Renal cortex interstitium (tissue), 11 donors: Measurements from ENCODE around the gene IL25. TPM values are rescaled to one million over a fixed set of nuclear protein-coding genes. Genes with fewer than 3 reads are reported as not detected.

Experiments used
- DNase-seq, 11 donors: peaks; one replicate each; pipeline ENCODE4 v3.0.0-alpha.2; 2013; ENCODE audit warnings: low read depth in 9 of 11, low spot score in 4 of 11; ENCODE audit errors: extremely low read depth in 1 of 11
- polyA plus RNA-seq, 3 donors: library from polyadenylated mRNA; unstranded; fragments of 120-200 nt; gene quantifications; one replicate each; pipeline ENCODE4 v1.2.1, GENCODE V29; 2013; ENCODE audit not compliant: insufficient read length in 3 of 3

Gene IL25
- polyA plus RNA-seq, 3 donors: not detected

GRCh38 chr14:23365732-23366425 is 6.7 kb upstream of the IL25 start:
- peak in 10 of 11 donors; percentile 82 to 94 (median 89) for DNase-seq

GRCh38 chr14:23366426-23366921 is 6.1 kb upstream of the IL25 start:
- DNase-seq: peak in 8 of 11 donors; percentile 59 to 87 (median 82)

DNA sequence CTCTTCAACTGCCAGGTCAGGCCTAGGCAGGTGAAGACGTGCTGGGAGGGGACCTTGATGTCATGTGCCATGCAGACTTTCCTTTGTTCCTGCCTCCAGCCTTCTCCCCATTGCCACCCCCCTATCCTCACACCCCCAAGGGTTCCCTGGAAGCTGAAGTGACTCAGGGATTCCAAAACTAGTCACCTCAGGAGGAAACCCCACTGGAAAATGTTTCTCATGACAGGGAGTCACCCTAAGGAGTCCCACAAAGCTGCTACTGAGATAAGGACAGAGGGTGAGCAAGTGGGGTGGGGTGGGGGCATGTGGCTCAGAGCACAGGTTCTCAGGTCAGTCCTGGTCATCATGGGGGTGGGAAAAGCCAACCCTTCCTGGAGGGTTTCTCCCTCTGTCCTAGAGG is 2.4 kb upstream of the IL25 start:
- no peak for DNase-seq

- no peak for DNase-seq
These were observed 744 bp upstream of the IL25 start for GRCh38 chr14:23371865-23372264.

DNA sequence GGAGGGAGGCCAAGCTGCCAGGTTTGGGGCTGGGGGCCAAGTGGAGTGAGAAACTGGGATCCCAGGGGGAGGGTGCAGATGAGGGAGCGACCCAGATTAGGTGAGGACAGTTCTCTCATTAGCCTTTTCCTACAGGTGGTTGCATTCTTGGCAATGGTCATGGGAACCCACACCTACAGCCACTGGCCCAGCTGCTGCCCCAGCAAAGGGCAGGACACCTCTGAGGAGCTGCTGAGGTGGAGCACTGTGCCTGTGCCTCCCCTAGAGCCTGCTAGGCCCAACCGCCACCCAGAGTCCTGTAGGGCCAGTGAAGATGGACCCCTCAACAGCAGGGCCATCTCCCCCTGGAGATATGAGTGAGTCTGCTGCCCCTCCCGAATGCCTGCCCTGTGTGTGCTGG is 432 bp downstream of the IL25 start:
- DNase-seq: no peak

DNA sequence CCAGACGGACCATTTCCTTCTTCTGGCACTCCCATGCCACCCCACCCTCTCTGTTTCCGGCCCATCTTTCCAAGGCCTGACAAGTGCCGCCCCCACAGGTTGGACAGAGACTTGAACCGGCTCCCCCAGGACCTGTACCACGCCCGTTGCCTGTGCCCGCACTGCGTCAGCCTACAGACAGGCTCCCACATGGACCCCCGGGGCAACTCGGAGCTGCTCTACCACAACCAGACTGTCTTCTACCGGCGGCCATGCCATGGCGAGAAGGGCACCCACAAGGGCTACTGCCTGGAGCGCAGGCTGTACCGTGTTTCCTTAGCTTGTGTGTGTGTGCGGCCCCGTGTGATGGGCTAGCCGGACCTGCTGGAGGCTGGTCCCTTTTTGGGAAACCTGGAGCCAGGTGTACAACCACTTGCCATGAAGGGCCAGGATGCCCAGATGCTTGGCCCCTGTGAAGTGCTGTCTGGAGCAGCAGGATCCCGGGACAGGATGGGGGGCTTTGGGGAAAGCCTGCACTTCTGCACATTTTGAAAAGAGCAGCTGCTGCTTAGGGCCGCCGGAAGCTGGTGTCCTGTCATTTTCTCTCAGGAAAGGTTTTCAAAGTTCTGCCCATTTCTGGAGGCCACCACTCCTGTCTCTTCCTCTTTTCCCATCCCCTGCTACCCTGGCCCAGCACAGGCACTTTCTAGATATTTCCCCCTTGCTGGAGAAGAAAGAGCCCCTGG is 3.1 kb downstream of the IL25 start:
- no peak for DNase-seq

DNA sequence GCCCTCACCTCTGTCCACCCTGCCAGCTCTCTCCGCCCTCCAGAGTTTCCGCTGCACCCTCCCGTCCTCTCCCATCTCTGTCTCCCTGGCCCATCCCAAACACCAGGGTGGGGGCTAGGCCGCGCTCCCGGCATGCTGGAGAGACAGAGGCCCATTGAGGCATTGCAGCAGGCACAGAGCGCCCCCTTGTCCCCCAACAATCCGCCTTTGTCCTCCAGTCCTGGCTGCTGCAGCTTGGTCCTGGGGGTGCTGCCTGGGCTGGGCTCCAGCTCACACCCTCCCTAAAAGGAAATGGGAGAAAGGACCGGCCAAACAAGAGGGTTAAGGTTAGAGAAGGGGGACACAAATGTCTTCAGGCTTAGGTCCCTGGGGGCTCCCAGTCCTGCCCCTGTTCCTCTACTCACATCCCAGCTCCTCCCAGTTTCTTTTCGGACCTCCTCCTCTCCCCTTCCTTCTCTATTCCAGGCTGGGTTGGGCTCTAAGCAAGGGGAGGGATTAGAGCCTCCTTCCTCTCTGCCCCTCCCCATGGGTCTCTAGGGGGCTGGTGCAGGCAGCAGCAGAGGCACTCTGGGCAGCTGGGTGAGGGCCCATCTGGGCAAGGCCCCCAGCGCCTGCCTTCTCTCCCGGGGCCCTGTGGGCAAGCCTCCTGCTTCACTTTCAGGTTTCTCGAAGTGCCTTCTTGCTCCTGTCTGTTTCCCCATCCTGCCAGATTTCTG is 4.0 kb downstream of the IL25 start, which contains the start of gene CMTM5:
Gene CMTM5 (plus strand): TSS at position 565 of the 716 bp plus-strand sequence. CDS start 206 bp downstream, outside the sequence.
- DNase-seq: peak in 1 of 11 donors; percentile 12

DNA sequence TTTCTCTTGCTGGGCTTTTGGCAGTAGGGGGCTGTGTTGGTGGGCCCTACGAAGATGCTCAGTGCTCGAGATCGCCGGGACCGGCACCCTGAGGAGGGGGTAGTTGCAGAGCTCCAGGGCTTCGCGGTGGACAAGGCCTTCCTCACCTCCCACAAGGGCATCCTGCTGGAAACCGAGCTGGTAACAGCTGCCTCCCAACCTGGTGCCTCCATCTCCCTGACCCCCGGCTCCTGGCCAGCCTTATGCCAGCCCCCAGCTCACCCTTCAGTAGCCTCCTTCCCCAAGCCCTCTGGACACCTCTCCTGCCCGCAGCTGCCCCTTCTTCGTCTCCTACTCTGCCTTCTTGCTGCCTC is 4.6 kb downstream of the IL25 start:
- DNase-seq: no peak

GRCh38 chr14:23377573-23378563 is 5.3 kb downstream of the IL25 start:
- no peak for DNase-seq

- no peak for DNase-seq
These were observed 6.1 kb downstream of the IL25 start for GRCh38 chr14:23378612-23379220.

GRCh38 chr14:23379366-23380196 is 7.0 kb downstream of the IL25 start:
- peak in 2 of 11 donors; percentile 26 for DNase-seq

- DNase-seq: no peak
These were observed 7.7 kb downstream of the IL25 start for GRCh38 chr14:23380197-23380914.

DNA sequence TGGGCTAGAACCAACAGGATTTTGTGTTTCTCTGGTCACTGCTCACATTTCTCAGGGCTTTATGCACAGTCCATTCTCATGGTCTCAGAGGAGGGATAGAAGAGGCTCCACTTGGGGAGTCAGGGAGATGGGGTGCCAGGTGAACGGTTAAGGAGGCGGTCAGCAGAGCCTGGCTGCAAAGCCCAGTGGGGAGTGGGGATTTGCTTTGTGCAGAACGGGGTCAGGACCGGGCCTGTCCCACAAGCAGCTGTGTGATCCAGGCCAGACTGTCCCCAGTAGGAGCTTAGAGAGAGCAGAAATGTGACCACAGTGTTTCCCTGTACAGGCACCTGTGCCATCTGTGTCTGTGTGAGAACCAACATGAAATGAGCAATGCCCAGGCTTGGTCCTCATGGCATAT is 8.4 kb downstream of the IL25 start:
- DNase-seq: no peak

DNA sequence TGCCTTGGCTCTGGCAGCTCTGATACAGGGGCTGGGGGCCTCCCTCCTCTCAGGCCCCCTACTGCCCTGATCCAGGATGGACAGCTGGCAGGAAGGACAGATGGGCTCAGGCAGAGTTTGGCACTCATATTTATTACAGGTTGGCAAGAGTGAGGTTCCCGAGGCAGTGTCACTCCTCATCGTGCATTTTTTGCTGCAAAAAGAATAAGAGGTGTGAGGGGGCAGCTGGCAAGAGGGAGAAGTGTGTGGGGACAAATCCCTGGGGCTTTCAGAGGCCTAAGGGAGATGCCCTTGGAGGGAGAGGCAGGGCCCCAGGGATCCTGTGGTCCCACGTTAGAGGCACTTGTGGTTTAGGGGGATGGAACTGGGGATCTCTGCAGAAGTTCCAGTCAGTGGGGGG is 9.3 kb downstream of the IL25 start:
- no peak for DNase-seq

- no peak for DNase-seq
These were observed 9.7 kb downstream of the IL25 start for GRCh38 chr14:23382276-23382675.

DNA sequence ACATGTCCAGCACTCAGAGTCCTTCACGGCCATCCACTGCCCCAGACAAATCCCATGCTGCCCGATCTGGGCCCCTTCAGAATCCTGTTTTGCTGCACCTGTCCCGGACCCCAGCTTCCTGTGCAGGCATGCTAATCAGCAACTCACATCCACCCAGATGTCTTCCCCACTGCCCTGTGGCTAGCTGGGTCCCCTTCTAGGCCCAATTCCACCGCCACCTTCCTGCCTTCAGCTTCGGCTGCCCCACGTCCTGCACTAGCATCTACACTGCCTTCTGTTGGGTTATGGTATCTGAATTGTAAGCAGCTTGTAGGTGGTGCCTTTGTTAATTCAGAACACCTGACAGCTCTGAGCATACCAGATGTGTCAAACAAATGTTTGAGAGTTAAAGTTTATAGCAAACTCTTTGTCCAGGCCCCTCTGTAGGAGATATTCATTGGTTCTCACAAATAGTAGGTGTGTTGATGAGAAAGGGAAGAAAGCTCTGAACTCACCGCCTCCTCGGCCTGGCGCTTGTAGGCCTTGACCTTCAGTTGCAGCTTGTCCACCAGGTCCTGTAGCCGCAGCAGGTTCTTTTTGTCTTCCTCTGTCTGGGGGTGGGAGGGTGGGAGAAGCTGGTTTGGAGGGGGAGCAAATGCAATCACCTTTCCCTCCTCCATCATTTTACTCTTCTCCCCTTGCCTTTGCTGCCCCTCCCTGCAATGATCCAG is 10.3 kb downstream of the IL25 start:
- DNase-seq: no peak
